GM21381 (cell line): Measurements from ENCODE around the gene BICD2.

Source experiments
- ATAC-seq: cut with Tn5 transposase; IDR thresholded peaks from one replicate; pipeline ENCODE4 v1.9.1; 2021; ENCODE audit warnings: mild to moderate bottlenecking, moderate library complexity; ENCODE audit not compliant: unreplicated experiment

Gene BICD2

DNA sequence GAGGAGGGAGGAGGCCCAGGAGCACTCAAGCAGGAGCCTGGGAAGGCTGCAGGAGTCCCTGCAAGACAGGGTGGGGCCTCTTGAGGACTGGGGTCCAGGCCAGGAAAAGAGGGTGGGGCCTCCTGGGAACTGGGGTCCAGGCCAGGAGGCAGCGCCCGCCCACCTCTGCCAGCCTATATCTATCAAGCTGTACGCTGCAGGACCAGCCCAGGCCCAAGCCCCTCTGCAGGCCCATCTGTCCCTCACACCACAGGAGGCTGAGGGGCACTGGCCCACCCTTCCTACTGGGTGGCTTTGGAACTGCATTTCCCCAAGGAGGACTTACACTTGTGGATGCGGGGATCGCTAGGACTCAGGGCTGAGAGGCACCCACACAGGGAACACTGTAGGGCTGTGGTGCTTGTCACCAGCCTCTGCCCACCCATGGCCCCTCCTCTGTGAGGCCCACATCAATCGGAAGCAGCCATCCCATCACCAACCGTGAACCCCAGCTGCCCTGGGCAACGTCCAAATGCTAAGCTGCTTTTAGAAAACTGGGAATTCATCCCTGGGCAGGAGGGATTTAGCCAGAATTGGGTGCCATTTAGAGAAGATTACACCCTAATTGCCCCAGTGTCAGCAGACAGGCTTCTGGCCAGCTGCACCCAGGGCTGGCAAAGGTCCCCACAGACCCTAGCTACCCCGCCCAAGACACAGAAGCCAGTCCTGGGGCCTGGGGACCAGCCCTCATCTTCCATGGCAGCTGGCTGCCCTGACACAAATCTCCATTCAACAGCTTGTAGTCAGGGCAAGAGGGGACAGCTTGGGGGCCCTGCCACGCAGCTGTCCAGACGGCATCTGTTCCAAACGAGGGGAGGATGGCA lies 15.3 kb downstream of the BICD2 start:
- ATAC-seq: no peak

DNA sequence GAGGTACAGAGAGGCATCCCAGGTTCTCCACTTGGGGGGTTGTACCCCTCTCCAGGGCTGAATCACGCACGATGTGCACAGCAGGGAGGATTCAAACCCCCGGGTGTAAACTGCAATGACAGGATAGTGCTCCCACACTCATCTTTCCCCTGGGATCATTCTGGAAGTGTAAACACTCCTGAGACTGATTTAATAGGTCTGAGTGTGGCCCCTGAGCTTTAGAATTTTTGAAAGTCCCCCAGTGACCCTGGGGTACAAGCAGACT lies 16.5 kb downstream of the BICD2 start:
- no peak for ATAC-seq

- no peak for ATAC-seq
Measured at GRCh38 chr9:92747459-92748232, 17.0 kb downstream of the BICD2 start.

- ATAC-seq: no peak
Measured at GRCh38 chr9:92746567-92747458, 17.8 kb downstream of the BICD2 start.

GRCh38 chr9:92745881-92746280 lies 18.8 kb downstream of the BICD2 start:
- ATAC-seq: no peak

- ATAC-seq: no peak
Measured at GRCh38 chr9:92745331-92745730, 19.3 kb downstream of the BICD2 start.

- no peak for ATAC-seq
Measured at GRCh38 chr9:92740969-92741368, 23.7 kb downstream of the BICD2 start.

- no peak for ATAC-seq
Measured at GRCh38 chr9:92740446-92740961, 24.1 kb downstream of the BICD2 start.

- ATAC-seq: no peak
Measured at GRCh38 chr9:92740009-92740408, 24.6 kb downstream of the BICD2 start.

DNA sequence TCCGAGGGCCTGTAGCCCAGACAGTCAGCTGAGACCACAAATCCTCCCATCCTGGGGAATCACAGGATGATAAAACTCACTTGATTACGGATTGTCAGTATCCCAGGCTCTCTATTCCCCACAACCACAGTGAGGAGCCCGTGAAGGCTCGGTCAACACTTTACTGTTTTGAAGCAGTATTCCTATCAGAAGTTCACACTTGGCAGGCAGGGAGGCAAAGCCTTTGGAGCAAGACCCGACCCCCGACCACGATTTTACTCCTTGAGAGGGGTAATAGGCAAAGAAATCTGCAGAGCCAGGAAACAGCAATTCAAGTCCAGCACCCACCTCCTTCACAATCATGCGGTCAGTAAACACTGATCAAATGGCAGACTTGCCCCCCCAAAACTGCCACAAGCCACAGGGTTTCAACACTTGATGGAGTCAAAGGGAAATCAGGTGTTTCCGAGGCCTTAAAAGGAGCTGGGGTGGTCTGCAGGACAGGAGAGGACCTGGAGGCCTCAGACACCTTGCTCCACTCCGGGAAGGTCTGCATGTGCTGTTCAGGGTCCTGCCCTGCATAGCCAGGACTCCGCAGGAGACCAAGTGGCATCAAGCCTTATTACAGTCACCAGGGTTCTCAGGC lies 25.2 kb downstream of the BICD2 start:
- ATAC-seq: no peak

GRCh38 chr9:92738661-92739081 lies 26.0 kb downstream of the BICD2 start:
- no peak for ATAC-seq

DNA sequence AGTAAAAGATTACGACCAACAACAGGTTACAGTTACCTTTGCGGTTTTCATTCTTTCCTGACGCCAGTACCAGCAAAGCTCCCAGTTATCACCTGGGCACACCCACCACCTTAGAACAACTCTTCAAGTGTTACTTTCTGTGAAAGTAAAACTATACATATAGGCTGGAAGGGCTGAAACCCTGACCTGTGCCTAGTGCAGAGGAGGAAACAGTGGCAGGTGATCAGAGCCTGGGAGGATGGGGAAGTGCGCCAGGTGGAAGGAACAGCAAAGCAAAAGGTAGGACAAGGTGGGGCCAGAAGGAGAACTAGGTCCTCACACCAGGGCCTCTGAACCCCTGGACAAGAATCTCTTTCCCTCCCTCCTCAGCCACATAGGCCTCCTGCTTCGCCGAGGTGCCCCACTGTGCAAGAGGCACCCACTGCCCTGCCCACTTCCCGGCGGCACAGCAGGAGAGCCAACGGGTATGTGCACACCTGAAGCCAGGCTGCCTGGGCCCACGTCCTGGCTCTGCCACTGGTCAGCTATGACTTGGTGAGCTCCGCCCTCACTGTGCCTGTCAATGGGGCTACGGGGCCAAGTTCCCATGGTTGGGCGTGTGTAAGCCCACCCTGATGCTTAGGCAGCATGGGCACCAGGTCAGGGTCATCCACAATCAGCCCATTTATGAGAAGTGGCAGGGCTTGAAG lies 26.9 kb downstream of the BICD2 start:
- no peak for ATAC-seq

- ATAC-seq: no peak
Measured at GRCh38 chr9:92737216-92737606, 27.4 kb downstream of the BICD2 start.

DNA sequence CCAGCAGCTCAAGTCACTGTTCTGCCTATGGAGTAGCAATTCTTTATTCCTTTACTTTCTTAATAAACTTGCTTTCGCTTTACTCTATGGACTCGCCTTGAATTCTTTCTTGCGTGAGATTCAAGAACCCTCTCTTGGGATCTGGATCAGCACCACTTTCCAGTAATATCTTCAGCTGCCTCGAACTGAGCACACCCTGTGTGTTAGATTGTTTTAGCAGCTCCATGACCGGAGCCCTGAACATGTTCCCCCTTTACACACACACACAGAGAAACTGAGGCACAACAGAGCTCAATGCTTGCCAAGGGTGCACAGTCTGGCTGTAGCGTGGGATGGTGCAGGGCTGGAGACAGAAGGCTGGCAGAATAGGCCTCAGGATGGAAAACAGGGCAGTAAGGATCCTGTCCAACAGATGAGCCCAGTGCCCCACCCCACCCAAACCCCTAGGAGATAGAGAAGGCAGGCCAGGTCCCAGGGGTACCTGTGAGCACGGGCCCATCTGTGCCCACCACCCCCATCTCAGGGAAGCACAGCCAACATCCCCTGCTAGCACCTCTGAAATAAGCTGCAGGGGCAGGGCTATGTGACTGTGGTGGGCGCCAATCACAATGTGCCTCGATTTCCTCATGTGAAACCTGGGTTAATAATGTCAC lies 27.9 kb downstream of the BICD2 start:
- ATAC-seq: no peak

DNA sequence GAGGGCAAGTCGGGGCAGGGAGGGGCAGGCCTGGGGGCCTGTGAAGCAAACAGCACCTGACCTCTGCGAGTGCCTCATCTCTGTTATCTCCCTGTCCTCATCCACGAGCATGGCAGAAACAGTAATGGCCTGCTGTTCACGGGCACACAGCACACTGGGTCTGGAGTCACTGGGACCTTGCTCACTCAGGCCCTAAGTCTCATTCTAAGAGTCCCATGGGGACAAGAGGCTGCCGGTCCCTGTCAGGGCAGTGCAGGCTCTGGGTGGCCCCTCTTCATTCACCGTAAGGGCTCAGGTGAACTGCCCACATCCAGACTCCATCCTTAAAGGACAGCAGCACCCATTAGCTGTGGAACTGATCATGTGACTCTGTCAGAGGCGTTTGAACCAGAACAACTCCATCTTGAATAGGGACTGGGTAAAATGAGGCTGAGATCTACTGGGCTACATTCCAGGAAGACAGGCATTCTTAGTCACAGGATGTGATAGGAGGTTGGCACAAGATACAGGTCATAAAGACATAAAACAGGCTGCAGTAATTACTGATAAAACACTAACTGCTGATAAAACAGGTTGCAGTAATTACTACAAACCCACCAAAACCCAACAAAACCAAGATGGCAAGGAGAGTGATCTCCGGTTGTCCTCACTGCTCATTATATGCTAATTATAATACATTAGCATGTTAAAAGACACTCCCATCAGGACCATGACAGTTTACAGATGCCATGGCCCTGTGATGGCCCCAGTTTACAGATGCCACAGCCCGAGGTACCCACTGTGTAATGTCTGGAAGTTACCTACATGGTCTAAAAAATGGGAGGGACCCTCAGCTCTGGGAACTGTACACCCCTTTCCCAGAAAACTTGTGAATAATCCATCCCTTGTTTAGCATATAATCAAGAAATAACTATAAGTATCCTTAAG lies 28.7 kb downstream of the BICD2 start:
- ATAC-seq: no peak

- ATAC-seq: no peak
Measured at GRCh38 chr9:92734931-92735635, 29.6 kb downstream of the BICD2 start.

DNA sequence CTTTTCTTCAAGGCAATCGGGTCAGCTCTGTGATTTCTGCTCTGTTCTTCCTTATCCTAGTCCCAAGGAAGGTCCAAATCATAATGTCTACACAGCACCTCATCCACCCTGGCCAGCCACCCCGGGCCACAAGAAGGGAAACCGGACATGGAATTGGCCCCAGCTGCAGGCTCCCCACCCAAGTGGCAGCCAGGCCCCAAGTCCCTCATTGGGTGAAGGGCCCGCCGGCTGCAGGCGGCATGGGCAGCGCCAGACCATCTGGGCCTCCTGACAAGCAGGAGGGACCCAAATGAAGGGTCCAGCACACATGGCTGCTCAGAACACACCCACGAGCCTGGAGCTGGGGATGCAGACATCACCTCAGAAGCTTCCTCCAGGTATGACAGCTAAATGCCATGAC lies 33.7 kb downstream of the BICD2 start:
- ATAC-seq: no peak

DNA sequence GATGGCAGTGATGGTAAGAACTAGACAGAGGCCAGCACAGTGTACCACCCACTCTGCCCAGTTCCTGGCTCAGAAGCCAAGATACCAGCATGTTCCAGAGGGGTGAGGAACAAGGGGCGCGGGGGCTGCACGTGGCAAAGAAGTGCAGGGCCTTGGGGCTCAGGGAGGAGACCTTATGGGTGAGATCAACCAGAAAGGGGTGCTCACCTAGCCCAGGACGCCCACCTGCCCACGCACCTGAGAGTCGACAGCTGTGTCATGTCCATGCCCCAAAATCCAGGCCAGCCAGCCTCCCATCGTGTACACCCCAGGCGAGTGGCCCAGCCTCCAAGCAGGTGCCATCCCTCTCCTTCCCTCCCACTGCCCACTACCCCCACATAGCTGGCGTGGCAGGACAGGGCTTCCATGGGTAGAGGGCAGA lies 34.9 kb downstream of the BICD2 start:
- no peak for ATAC-seq
